ENCODE measurements around the gene MOK. TPM values are rescaled to one million over a fixed set of nuclear protein-coding genes. Genes with fewer than 3 reads are reported as not detected.
A peak's percentile ranks its signal among the peaks of the same experiment; 100 is the strongest.

MOK gene
- total RNA-seq, 3 donors from 2014 or later: 13.0 to 29.0 (median 23.9) TPM

DNA sequence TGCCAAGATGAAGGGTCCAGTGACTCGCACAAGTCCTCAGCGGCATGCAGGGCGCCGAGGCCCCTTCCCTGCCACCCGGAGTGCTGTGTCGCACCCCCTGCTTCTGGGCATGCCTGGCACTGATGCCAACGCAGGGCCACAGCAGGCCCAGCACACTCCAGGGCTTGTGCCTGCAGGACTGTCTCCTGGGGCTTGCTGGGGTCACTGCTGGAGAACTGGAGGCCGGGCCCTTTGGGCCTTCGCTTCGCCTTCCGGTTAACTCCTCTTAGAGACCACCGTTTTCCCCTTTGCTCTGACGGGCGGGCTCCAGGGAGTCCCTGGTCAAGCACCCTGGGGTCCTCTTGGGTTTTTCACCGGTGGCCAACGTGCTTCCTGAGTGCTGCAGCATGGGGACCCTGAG lies 85.6 kb downstream of the MOK start:
- no peak for DNase-seq (ENCODE audit: low spot score in 2 of 2)
- no peaks in the 10 kb centered on the region for H3K27me3 ChIP-seq
- H3K4me3 ChIP-seq: no peak overlapping the region
- TF ChIP-seq, protein P1, sequence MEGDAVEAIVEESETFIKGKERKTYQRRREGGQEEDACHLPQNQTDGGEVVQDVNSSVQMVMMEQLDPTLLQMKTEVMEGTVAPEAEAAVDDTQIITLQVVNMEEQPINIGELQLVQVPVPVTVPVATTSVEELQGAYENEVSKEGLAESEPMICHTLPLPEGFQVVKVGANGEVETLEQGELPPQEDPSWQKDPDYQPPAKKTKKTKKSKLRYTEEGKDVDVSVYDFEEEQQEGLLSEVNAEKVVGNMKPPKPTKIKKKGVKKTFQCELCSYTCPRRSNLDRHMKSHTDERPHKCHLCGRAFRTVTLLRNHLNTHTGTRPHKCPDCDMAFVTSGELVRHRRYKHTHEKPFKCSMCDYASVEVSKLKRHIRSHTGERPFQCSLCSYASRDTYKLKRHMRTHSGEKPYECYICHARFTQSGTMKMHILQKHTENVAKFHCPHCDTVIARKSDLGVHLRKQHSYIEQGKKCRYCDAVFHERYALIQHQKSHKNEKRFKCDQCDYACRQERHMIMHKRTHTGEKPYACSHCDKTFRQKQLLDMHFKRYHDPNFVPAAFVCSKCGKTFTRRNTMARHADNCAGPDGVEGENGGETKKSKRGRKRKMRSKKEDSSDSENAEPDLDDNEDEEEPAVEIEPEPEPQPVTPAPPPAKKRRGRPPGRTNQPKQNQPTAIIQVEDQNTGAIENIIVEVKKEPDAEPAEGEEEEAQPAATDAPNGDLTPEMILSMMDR (IDR thresholded peaks at IDR 0.05): no peak
- H3K4me1 ChIP-seq: no peaks in the 10 kb centered on the region
- no peaks in the 10 kb centered on the region for H3K36me3 ChIP-seq
- no peak overlapping the region for H3K27ac ChIP-seq
- H3K9me3 ChIP-seq: no peaks in the 10 kb centered on the region
- intact Hi-C loops (cut with DNase I; ENCODE audit: low total_unique reads): no loop called here

DNA sequence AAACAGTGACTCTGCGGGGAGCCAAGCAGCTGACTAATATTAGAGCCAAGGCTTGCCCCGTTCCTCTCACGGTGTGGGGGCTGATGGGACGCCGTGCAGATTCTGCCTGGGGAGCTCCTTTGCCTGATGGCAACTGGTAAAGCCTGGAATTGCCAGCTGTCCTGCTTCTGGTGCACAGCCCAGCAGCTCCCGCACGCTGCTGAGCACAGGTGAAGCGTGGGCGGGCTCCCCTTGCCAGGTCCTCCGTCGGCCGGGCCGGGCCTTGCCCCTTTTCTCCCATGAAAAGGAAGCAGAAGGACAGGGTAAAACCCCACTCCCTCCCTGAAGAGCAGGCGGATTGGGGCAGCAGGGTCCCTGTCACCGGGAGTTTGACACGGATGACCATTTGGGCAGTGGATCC lies 86.3 kb downstream of the MOK start:
- TF ChIP-seq POLR2AphosphoS5 (IDR thresholded peaks at IDR 0.05) (no peak), POLR2A (IDR thresholded peaks at IDR 0.05) (no peak)
- TF ChIP-seq, protein P1 (IDR thresholded peaks at IDR 0.05): no peak
- Histone ChIP-seq H3K4me3 (no peak overlapping the region), H3K9me3 (no peaks in the 10 kb centered on the region), H3K36me3 (no peaks in the 10 kb centered on the region), H3K27me3 (no peaks in the 10 kb centered on the region), H3K4me1 (no peaks in the 10 kb centered on the region), H3K27ac (no peak overlapping the region)
- DNase-seq (ENCODE audit: low spot score in 2 of 2): no peak
- intact Hi-C loops (cut with DNase I; ENCODE audit: low total_unique reads): no loop called here

DNA sequence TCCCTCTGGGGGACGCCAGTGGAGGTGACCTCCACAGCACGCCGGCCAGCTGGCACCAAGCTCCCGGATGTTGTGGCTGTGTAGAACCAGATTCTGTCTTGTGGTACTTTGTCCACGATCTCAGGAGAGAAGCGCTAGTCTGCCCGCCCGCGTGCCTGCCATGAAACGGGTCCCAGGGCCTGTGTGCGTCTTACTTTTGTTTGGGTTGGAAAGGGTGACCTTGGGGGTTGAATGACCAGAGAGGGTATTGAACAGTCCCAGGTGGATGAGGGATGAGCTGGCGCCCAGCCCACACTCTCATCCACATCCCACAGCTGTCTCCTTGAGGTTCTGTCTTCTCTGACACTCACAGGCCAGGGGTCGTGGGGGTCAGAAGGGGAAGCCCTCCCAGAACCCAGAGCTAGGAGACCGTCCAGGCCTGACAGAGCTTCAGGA lies 87.0 kb downstream of the MOK start:
- TF ChIP-seq, protein P1 (IDR thresholded peaks at IDR 0.05): no peak
- TF ChIP-seq POLR2A (IDR thresholded peaks at IDR 0.05): no peak
- Histone ChIP-seq H3K27ac (no peak overlapping the region), H3K27me3 (no peaks in the 10 kb centered on the region), H3K4me1 (no peaks in the 10 kb centered on the region), H3K36me3 (no peaks in the 10 kb centered on the region), H3K4me3 (no peak overlapping the region), H3K9me3 (no peaks in the 10 kb centered on the region)
- DNase-seq (ENCODE audit: low spot score in 2 of 2): no peak
- intact Hi-C loops (cut with DNase I; ENCODE audit: low total_unique reads): no loop called here

DNA sequence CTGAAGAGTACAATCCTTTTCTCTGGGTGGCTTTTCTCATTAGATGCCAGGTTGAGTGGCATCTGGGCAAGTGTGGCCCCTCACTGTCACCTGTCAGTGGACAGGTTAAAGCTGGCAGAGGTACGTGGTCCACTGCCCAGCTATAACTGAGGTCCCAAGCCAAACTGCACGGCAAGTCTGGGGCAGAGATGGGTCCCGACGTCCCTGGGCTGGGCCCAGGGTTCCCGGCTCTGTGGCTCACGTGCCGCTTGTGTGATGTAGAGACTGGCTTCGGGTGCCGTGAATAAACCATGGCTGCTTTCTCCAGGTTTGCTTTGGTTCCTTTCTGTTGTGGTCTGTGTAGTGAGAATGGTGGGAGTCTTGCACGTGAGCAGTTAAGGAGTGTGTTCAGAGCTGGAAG lies 87.6 kb downstream of the MOK start:
- no peak for DNase-seq (ENCODE audit: low spot score in 2 of 2)
- no peak for TF ChIP-seq POLR2A (IDR thresholded peaks at IDR 0.05)
- no peak for TF ChIP-seq POLR2AphosphoS5 (IDR thresholded peaks at IDR 0.05)
- TF ChIP-seq, protein P1 (IDR thresholded peaks at IDR 0.05): no peak
- H3K36me3 ChIP-seq: no peaks in the 10 kb centered on the region
- no peak overlapping the region for H3K4me3 ChIP-seq
- intact Hi-C loops (cut with DNase I; ENCODE audit: low total_unique reads): no loop called here
- no peaks in the 10 kb centered on the region for H3K27me3 ChIP-seq
- H3K27ac ChIP-seq: no peak overlapping the region
- no peaks in the 10 kb centered on the region for H3K4me1 ChIP-seq
- no peaks in the 10 kb centered on the region for H3K9me3 ChIP-seq

DNA sequence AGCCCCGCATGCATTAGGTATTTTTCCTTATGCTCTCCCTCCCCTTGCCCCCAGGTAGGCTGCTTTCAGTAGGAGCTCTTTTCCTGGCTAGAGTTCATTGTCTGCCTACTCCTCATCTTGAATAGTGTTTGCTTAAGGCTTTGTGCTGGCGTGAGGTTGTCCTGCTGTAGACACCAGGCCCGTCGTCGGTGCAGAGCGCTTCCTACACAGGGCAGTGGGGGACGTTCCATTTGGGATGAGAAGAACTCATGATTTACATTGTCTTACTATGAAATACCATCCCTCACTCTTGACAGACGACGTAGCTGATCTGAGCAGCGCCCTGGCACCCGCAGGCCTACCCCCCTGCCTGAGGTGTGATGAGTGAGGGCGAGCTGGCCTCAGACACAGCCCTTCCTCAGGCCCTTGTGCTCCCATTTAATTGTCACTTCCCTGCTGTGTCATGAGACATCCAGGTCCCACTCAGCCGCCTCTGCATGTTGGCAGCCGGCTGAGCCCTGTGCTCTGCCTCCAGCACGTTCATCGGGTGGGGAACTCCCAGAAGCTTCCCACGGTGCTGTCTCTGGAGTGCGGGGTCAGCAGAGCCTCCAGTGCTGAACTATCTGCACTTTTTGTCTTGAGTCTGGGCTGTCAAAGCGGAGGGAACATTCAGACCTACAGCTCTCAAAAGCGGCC lies 89.3 kb downstream of the MOK start:
- Histone ChIP-seq H3K9me3 (no peaks in the 10 kb centered on the region), H3K4me1 (no peaks in the 10 kb centered on the region), H3K27me3 (no peaks in the 10 kb centered on the region), H3K36me3 (no peaks in the 10 kb centered on the region), H3K4me3 (no peak overlapping the region), H3K27ac (peak overlapping the region in 1 of 2 donors; percentile 22)
- no peak for DNase-seq (ENCODE audit: low spot score in 2 of 2)
- intact Hi-C loops (cut with DNase I; ENCODE audit: low total_unique reads): no loop called here
- no peak for TF ChIP-seq POLR2A (IDR thresholded peaks at IDR 0.05)
- TF ChIP-seq, protein P1 (IDR thresholded peaks at IDR 0.05): no peak
- TF ChIP-seq POLR2AphosphoS5 (IDR thresholded peaks at IDR 0.05): no peak

Data from breast epithelium (tissue), 4 donors.